MV-4-11 (cell line): ENCODE results near the gene CHAF1B.

Experiments
- DNase-seq: peaks from one replicate; lab custom pipeline; 2025; lab: John Stamatoyannopoulos, UW

The CHAF1B gene

GRCh38 chr21:36463991-36464390 lies 78.8 kb downstream of the CHAF1B start:
- no peak for DNase-seq

- DNase-seq, result no peak
These were observed 79.4 kb downstream of the CHAF1B start for GRCh38 chr21:36464590-36464989.

GRCh38 chr21:36465478-36465877 lies 80.3 kb downstream of the CHAF1B start:
- no peak for DNase-seq

- no peak for DNase-seq
These were observed 80.9 kb downstream of the CHAF1B start for GRCh38 chr21:36466061-36466511.
